NCI-H1417 treated with DMSO at 0.1 percent for 48 hours (cell line): ENCODE data around the gene UBA52.
"Not testable (repeated sequence)": the region's sequence is repeated elsewhere in the genome, so short reads cannot be mapped to it uniquely, and the experiment has no call there.

Experiments
- DNase-seq: peaks from one replicate; lab custom pipeline; 2025; lab: John Stamatoyannopoulos, UW

The UBA52 gene

DNA sequence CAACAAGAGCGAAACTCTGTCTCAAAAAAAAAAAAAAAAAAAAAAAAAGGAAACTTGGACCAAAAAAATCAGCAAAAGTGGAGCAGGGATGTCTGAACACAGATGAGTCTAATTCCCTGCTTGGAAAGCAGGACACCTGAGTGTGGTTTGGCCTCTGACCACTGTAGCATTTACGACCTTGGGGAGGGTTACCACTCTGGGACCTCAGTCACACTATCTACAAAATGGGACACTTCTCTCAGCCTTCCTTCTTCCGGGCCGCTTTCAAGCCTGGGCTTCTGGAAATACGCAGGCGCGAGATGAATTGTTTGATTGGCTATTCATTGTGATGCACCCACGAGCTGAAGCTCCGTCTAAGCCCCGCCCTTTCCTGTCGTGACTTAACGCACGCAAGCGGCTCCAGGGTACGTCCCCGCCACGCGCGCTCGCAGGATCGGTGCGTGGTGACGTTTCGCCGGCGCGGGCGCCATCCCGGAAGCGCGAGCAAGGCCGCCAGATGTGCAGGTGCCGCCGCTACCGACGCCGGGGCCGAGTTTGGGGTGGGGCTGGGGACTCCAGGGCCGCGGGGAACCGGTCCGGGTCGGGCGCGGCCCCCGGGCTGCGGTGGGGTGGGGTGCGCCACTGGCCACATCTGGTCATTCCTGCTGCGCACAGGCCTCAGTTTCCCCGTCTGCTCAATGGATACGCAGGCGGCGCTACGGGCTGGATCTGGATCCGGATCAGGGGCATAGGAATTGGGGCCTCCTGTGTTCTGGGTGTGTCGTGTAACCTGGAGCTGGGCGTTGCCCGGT, 14.1 kb upstream of the UBA52 start, which contains the start of gene KXD1:
Gene KXD1, plus strand, starts transcription at position 460 of the 791 bp plus-strand sequence. CDS start 4,187 bp downstream, outside the sequence.
- DNase-seq, result peak; percentile 89

GRCh38 chr19:18558202-18558555, 13.5 kb upstream of the UBA52 start:
- no peak for DNase-seq

- no peak for DNase-seq
These were observed 13.1 kb upstream of the UBA52 start for GRCh38 chr19:18558604-18559003.

- no peak for DNase-seq
These were observed 12.0 kb upstream of the UBA52 start for GRCh38 chr19:18559685-18560084.

- no peak for DNase-seq
These were observed 9.6 kb upstream of the UBA52 start for GRCh38 chr19:18562086-18562485.

DNA sequence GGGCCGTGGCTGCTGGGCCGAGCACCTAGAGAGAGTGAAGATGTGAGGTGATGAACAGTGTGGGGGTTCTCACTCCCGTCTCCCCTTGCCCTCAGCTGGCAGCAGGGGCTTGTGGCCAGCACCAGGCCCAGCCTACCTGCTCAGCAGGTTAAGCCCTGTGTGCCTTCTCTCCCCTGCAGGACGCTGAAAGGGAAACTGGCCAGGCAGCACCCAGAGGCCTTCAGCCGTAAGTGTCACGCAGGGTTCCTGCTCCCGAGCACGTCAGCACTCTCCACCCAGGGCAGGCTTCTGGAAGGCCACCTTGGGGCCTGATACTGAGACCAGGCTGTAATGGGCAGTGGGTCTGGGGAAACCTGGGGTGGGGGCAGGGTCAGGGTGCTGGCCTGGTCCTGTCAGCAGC, 4.7 kb upstream of the UBA52 start:
- no peak for DNase-seq

DNA sequence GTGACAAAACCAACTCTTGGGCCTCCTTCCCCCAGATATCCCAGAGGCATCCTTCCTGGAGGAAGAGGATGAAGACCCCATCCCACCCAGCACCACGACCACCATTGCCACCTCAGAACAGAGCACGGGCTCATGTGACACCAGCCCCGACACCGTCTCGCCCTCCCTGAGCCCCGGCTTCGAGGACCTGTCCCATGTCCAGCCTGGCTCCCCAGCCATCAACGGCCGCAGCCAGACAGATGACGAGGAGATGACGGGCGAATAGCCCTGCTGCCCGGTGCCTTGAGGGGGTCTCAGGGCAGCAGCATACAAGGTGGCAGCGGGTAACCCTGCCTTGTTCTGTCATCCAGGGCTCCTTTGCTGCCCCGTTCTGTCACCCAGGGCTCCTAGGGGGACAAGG, 3.3 kb upstream of the UBA52 start:
- DNase-seq, result no peak

DNA sequence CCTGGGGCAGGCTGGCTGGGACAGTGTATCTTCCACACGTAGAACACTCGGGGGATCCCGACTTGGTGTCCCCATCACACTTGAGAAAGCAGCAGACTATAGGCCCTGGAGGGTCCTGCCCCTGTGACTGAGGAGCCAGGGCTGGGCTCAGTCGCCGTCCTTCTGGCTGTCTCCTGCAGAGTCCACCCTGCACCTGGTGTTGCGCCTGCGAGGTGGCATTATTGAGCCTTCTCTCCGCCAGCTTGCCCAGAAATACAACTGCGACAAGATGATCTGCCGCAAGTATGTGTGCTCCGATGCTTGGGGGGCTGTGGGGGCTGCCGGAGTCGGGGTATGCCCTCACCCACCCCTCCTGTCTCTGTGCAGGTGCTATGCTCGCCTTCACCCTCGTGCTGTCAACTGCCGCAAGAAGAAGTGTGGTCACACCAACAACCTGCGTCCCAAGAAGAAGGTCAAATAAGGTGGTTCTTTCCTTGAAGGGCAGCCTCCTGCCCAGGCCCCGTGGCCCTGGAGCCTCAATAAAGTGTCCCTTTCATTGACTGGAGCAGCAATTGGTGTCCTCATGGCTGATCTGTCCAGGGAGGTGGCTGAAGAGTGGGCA, 3.1 kb downstream of the UBA52 start:
- no peak for DNase-seq

DNA sequence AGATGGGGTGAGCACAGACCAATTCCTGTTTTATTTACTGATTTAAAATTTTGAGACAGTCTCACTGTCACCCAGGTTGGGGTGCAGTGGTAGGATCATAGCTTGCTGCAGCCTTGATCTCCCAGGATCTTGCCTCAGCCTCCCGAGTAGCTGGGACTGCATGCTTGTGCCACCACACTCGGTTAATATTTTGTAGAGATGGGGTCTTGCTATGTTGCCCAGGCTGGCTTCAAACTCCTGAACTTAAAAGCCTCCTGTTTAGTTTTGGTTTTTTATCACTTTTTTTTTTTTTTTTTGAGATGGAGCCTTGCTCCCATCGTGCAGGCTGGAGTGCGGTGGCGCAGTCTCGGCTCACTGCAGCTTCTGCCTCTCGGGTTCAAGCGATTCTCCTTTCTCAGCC, 4.7 kb downstream of the UBA52 start:
- no peak for DNase-seq

DNA sequence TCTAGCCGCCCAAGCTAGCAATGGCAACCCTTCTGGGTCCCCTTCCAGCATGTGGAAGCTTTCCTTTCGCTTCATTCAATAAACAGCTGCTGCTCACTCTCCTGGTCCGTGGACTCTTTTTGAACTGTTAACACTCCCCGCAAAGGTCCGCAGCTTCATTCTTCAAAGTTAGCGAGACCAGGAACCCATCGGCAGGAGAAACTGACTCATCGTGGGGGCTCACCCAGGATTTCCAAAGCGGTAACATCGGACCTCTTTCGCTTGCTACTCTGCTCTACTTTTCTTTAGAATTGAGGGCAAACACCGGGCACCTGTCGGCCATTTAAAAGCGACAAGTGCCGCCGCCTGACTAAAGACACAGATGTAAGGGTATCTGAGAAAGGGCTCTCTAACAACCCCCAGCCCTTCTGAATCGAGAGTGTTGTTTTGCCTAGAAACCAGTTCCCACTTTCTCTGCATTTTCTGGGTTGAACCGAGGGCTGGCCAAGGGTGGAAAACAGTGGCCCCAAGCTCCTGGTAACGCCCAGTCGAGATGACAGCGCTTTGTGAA, 5.8 kb downstream of the UBA52 start:
- no peak for DNase-seq

DNA sequence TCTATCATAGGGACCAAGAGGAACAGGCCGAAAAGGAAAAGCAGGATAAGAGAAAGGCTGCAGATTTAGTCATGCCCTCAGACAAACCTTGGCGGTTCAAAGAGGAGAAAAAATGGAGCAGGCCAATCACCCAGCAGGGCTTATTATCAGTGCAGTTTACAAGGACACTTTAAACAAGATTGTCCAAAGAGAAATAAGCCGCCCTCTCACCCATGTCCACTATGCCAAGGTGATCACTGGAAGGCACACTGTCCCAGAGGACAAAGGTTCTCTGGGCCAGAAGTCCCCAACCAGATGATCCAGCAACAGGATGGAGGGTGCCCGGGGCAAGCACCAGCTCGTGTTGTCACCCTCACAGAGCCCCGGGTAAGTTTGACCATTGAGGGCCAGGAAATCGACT, 8.7 kb downstream of the UBA52 start:
- DNase-seq, result no peak

DNA sequence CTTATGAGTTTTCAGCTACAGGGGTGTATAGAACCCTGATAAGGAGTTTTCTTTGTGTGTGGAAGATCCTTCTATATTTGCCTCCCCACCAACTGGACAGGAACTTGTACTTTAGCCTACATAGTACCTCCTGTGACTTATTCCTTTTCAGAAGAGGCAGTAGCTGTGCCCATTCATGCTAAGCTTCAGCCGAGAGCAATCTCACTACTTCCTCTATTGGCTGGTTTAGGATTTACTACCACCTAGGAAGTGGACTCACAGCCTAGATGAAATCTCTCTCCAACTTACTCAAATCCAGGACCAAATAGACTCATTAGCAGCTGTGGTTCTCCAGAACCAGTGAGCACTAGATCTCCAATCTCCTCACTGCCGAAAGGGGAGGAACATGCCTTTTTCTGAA, 14.6 kb downstream of the UBA52 start:
- DNase-seq, result no peak

DNA sequence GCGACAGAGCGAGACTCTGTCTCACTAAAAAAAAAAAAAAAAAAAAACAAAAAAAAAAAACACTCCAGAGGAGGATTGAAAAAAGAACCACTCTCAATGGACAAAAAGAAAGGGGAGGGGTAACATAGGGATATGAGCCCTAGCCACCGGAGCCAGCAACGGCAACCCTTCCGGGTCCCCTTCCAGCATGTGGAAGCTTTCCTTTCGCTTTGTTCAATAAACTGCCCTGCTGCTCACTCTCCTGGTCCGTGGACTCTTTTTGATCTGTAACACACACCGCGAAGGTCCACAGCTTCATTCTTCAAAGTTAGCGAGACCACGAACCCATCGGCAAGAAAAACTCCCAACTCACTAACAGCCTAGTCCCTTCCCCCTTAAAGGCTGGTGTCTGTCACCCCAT, 15.9 kb downstream of the UBA52 start:
- no peak for DNase-seq

- no peak for DNase-seq
These were observed 16.4 kb downstream of the UBA52 start for GRCh38 chr19:18587962-18588610.

GRCh38 chr19:18588611-18589379, 17.1 kb downstream of the UBA52 start, which contains the start of gene REX1BD:
TSS of gene REX1BD (plus strand) at chr19:18588798. CDS start at chr19:18588802, 4 bp downstream.
- no peak for DNase-seq

DNA sequence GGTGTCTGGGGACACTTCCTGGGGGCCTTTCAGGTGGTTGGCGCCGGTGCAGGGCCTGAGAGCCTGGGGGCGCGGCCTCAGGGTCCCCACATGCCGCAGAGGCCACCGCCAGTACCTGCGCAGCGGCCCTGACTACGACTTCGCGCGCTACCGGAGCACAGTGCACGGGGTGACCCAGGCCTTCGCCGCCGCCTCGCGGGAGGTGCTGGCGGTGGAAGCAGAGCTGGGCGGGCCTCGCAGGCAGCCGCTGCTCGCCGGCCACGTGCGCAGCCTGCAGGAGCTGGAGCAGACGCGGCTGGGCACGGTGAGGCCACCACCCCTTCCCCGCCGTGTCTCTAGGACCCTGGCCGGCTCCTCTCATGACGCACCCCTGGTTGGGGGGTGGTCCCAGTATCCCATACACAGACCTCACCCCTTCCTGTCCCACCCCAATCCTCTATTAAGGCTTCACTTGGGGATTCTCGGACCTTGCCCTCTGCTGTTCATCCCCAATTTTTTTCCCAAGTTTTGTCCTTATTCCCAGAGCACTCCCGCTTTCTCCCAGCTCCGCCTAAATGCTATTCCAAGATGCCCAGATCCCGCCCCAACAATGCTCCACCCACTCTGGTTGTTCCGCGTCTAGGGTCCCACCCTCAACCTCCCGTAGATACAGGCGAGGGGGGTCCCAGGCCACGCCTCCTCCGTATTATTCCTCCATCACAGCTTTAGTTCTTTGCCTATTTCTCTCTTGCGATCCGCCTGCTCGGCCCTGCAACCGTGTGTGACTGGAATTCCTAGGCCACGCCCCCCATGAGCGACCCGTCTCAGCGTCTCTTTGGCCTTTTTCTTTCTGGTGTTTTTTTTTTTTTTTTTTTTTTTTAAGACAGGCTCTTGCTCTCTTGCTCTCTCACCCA, 18.0 kb downstream of the UBA52 start:
- no peak for DNase-seq

- peak; percentile 41 for DNase-seq
These were observed 18.9 kb downstream of the UBA52 start for GRCh38 chr19:18590273-18591272.

- no peak for DNase-seq
These were observed 20.2 kb downstream of the UBA52 start for GRCh38 chr19:18591735-18592385.

GRCh38 chr19:18592732-18593131, 21.1 kb downstream of the UBA52 start:
- DNase-seq, result not testable (repeated sequence)
